Left colon (tissue), 2 donors: Measurements from ENCODE around the gene GOLGA6L25. TPM values are rescaled to one million over a fixed set of nuclear protein-coding genes. Genes with fewer than 3 reads are reported as not detected.
"Not testable (repeated sequence)": the region's sequence is repeated elsewhere in the genome, so short reads cannot be mapped to it uniquely, and the experiment has no call there.

Source experiments
- ATAC-seq: fragments of 200-7000 bp; cut with Tn5 transposase; one replicate; pipeline ENCODE4 v1.9.1; 2020; ENCODE audit warnings: mild to moderate bottlenecking, moderate library complexity
- DNase-seq, 2 donors: peaks; one replicate each; pipeline ENCODE4 v3.0.0-alpha.2; 2020
- intact Hi-C, 2 donors: fragments of 100-400 bp; cut with DNase I in 1 of 2; cut with micrococcal nuclease in 1 of 2; formaldehyde crosslinking; loops; one replicate each; pipeline versions ENCODE4 v1.11.2 to v1.14.0; 2022; cut with DNase I, micrococcal nuclease
- long read RNA-seq: library from polyadenylated mRNA; unstranded; transcript quantifications from one replicate; pipeline ENCODE4 v2.0.0, GENCODE V29; 2021
- total RNA-seq, 2 donors: library from RNA; stranded (reverse); fragmentation: NEBNext Ultra II Directional; extraction: Animal tissue kit (Norgen Biotek cat#: 25700); gene quantifications; one replicate each; pipeline ENCODE4 v1.2.1, GENCODE V29; 2021
- donor health status: DM: no; HTN: no; CAD: no.
- donor health status: DM: yes; HTN: yes; CAD: no.

Gene GOLGA6L25
- total RNA-seq, result not detected
- long read RNA-seq, result 0 reads

DNA sequence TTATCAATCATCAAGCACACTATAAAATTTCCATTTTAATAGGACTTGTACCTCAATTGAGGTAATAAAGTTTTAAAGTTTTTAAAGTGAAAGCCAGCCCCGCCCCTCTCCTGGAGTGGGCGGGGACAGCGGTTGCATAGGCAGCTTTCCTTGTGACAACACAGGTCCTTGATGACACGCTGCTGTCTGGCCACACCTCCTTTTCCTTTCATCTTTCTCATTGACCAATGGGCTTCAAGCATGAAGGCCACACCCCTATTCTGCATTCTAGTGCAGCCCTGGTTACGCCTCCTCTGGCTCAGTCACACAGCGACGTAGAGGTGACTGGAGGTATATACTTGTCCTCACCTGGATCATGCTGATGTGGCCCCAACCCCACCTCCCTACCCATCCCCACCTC lies at the start of gene GOLGA6L25:
GOLGA6L25 (plus strand) TSS at position 301 of the 400 bp plus-strand sequence; CDS start at position 362, 61 bp downstream.
- ATAC-seq, DNase-seq, intact Hi-C loops: not testable (repeated sequence)

- intact Hi-C loops, ATAC-seq, DNase-seq: not testable (repeated sequence)
These were observed 45.0 kb upstream of the GOLGA6L25 start for GRCh38 chr15:28508217-28508889.

DNA sequence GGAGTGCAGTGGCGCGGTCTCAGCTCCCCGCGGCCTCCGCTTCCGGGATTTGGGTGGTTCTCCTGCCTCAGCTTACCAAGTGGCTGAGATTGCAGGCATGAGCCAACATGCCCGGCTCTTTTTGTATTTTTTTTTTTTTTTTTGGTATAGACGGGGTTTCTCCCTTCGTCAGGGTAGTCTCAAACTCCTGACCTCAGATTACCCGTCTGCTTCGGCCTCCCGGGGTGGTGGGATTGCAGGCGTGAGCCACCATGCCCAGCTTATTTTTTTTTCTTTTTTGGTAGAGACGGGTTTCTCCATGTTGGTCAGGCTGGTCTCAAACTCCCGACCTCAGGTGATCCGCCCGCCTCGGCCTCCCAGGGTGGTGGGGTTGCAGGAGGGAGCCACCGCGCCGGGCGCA lies 39.2 kb upstream of the GOLGA6L25 start:
- ATAC-seq, intact Hi-C loops: not testable (repeated sequence)

GRCh38 chr15:28515208-28515607 lies 38.2 kb upstream of the GOLGA6L25 start:
- intact Hi-C loops, DNase-seq: not testable (repeated sequence)

More for the DNA sequence above, 39.2 kb upstream of the GOLGA6L25 start:
- DNase-seq, result not testable (repeated sequence)

DNA sequence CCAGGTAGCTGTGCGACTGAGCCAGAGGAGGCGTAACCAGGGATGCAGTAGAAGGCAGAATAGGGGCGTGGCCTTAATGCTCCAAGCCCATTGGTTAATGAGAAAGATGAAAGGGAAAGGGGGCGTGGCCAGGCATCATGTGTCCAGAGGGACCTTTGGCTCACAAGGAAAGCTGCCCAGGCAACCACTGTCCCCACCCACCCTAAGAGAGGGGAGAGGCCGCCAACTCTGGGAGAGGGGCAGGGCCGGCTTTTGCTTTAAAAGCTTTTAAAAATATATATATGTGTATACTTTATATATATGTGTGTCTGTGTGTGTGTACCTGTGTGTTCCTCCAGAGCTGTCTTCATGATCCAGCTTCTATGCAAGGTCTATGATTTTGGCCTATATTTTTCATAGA lies 20.4 kb upstream of the GOLGA6L25 start, which contains the start of gene GOLGA8G:
GOLGA8G (minus strand) TSS at position 18 of the 400 bp plus-strand sequence. CDS start 62 bp downstream, outside the sequence.
- ATAC-seq, intact Hi-C loops, DNase-seq: not testable (repeated sequence)

More at GRCh38 chr15:28515208-28515607, 38.2 kb upstream of the GOLGA6L25 start:
- ATAC-seq, result not testable (repeated sequence)

DNA sequence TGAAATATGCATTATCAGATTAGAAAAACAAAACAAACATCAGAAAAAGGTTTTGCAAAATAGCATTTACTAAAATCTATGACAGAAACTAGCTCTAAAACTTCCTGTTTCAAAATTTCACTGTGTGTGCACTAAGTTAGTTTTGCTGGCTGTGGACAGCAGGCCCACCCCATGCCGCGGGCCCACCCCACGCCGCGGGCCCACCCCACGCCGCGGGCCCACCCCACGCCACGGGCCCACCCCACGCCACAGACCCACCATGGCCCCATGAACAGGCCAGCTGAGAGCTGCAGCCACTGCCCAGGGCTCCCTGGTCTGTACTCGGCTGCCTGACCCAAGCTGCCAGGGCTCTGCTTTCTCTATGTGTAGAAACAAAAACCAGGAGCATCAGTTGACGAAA lies 20.0 kb downstream of the GOLGA6L25 start:
- ATAC-seq, intact Hi-C loops, DNase-seq: not testable (repeated sequence)

GRCh38 chr15:28588977-28589606 lies 35.7 kb downstream of the GOLGA6L25 start:
- intact Hi-C loops, DNase-seq: not testable (repeated sequence)
- peak; percentile 85 for ATAC-seq

DNA sequence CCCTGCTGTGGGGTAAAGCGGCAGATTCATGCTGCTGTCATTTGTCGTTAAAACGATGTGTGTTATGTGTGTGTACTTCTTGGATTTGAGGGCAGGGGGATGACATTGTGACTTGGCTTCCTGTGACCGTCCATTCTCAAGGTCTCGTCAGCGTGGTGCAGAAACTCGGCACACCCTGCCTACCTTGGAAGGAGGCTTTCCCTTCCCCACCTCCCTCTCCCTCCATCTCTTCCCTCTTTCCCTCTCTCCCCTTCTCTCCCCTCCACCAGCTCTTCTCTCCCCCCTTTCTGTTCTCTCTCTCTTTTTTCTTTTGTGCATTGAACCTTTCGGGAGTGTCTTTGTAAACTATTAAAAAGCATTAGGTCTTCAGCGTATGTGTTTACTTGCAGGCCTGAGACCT lies 36.4 kb downstream of the GOLGA6L25 start:
- DNase-seq, intact Hi-C loops, ATAC-seq: not testable (repeated sequence)

GRCh38 chr15:28592395-28592794 lies 39.0 kb downstream of the GOLGA6L25 start:
- ATAC-seq, DNase-seq, intact Hi-C loops: not testable (repeated sequence)

GRCh38 chr15:28593424-28594129 lies 40.2 kb downstream of the GOLGA6L25 start:
- intact Hi-C loops, ATAC-seq: not testable (repeated sequence)

DNA sequence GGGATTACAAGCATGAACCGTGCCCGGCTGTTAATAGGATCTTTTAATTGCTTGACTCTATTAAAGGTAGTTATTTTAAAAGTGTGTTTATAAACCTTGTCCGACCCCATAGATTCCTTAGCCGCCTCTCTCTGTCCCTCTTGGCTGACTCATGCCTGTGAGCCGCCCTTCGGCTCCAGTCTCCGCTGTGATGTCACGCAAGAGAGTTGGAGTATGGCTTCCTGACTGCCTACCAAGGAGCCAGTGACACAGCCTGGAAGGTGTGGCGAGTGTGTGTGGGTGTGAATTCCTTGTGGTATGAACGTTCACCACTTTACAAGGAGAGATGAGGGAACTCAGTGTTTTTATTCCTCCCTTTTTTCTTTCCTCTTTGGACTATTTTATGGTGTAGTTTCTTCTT lies 44.1 kb downstream of the GOLGA6L25 start:
- ATAC-seq, DNase-seq, intact Hi-C loops: not testable (repeated sequence)

More at GRCh38 chr15:28593424-28594129, 40.2 kb downstream of the GOLGA6L25 start:
- not testable (repeated sequence) for DNase-seq

DNA sequence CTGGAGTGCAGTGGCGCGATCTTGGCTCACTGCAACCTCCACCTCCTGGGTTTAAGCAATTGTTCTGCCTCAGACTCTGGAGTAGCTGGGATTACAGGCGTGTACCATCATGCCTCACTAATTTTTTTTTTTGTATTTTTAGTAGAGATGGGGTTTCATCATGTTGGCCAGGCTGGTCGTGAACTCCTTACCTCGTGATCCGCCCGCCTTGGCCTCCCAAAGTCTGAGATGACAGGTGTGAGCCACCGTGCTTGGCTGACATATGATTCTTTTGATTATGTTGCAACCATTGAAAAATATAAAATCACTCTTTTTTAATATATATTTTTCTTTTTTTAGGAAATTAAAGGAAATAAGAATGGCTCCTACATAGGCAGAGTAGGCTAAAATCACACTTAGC lies 44.8 kb downstream of the GOLGA6L25 start:
- DNase-seq, intact Hi-C loops, ATAC-seq: not testable (repeated sequence)

DNA sequence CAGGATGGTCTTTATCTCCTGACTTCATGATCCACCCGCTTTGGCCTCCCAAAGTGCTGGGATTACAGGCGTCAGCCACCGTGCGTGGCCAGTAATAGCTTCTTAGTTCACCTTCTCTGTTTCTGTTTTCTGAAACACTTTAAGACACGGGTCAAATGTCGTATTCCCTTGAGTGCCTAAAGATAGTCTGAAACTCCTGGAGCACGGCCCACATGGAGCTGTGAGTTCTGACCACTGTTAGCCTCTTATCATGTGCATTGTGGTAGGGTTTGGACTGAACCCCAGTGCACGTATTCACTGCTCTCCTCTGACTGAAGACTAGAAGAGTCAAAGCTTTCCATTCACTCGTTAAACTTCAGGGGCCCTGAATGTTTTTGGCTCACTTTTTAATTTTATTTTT lies 48.8 kb downstream of the GOLGA6L25 start:
- ATAC-seq, intact Hi-C loops, DNase-seq: not testable (repeated sequence)

Other genes starting within 250 kb of the GOLGA6L25 start
- gene HERC2, start 231.4 kb upstream of the GOLGA6L25 start, total RNA-seq, result 10 to 100 TPM; 68.9 to 73.1 TPM
- not detected for gene GOLGA6L24, start 195.5 kb upstream of the GOLGA6L25 start, total RNA-seq
- gene GOLGA8F, start 174.9 kb upstream of the GOLGA6L25 start, total RNA-seq, result not detected
- gene GOLGA8G, start 20.6 kb upstream of the GOLGA6L25 start, total RNA-seq, result not detected
- gene GOLGA8M, start 158.9 kb downstream of the GOLGA6L25 start, total RNA-seq, result 1 to 10 TPM in 1 of 2 donors, not detected in 1; 1.1 TPM